UCSD-AML1 (cell line): ENCODE data around the gene PIK3CD.
"Not testable (repeated sequence)": the region's sequence is repeated elsewhere in the genome, so short reads cannot be mapped to it uniquely, and the experiment has no call there.

Experiments used
- DNase-seq: peaks from one replicate; lab custom pipeline; 2025; ENCODE audit not compliant: unreplicated experiment; lab: John Stamatoyannopoulos, UW

Gene PIK3CD

GRCh38 chr1:9653491-9654050 is 2.0 kb downstream of the PIK3CD start:
- no peak for DNase-seq

- no peak for DNase-seq
Observed at GRCh38 chr1:9654051-9654833, 2.7 kb downstream of the PIK3CD start.

- DNase-seq, result no peak
Observed at GRCh38 chr1:9654834-9655723, 3.5 kb downstream of the PIK3CD start.

GRCh38 chr1:9655836-9656235 is 4.3 kb downstream of the PIK3CD start:
- DNase-seq, result no peak

GRCh38 chr1:9657521-9658032 is 6.0 kb downstream of the PIK3CD start:
- no peak for DNase-seq

GRCh38 chr1:9658199-9658598 is 6.7 kb downstream of the PIK3CD start:
- no peak for DNase-seq

- DNase-seq, result no peak
Observed at GRCh38 chr1:9659328-9659727, 7.8 kb downstream of the PIK3CD start.

- no peak for DNase-seq
Observed at GRCh38 chr1:9663257-9663656, 11.7 kb downstream of the PIK3CD start.

GRCh38 chr1:9665193-9665592 is 13.7 kb downstream of the PIK3CD start:
- no peak for DNase-seq

- DNase-seq, result no peak
Observed at GRCh38 chr1:9668080-9668479, 16.5 kb downstream of the PIK3CD start.

GRCh38 chr1:9670085-9670484 is 18.6 kb downstream of the PIK3CD start:
- DNase-seq, result no peak

GRCh38 chr1:9671377-9672140 is 20.0 kb downstream of the PIK3CD start:
- no peak for DNase-seq

GRCh38 chr1:9672444-9672843 is 20.9 kb downstream of the PIK3CD start:
- DNase-seq, result no peak

GRCh38 chr1:9675393-9675792 is 23.9 kb downstream of the PIK3CD start:
- no peak for DNase-seq

GRCh38 chr1:9676128-9676527 is 24.6 kb downstream of the PIK3CD start:
- DNase-seq, result not testable (repeated sequence)

GRCh38 chr1:9676815-9677393 is 25.4 kb downstream of the PIK3CD start:
- no peak for DNase-seq

GRCh38 chr1:9680091-9680490 is 28.6 kb downstream of the PIK3CD start:
- no peak for DNase-seq

GRCh38 chr1:9680828-9681227 is 29.3 kb downstream of the PIK3CD start:
- DNase-seq, result no peak

- DNase-seq, result no peak
Observed at GRCh38 chr1:9684801-9685200, 33.3 kb downstream of the PIK3CD start.

- DNase-seq, result no peak
Observed at GRCh38 chr1:9687120-9687873, 35.8 kb downstream of the PIK3CD start.
